WTC11 (cell line): ENCODE results near the gene EYS. TPM values are rescaled to one million over a fixed set of nuclear protein-coding genes. Genes with fewer than 3 reads are reported as not detected.

Experiments
- ATAC-seq: fragments of 200-7000 bp; cut with Tn5 transposase; 2 replicates; pipeline ENCODE4 v1.10.0; 2021; ENCODE audit warnings: mild to moderate bottlenecking, moderate library complexity
- CTCF ChIA-PET: fragments of 300-600 bp; sonication (Branson Sonifier 250); formaldehyde crosslinking; loops from one replicate; lab custom pipeline; 2021; ENCODE audit warnings: antibody characterized with exemption; lab: Charles Lee
- POLR2A ChIA-PET: fragments of 350-600 bp; sonication (Branson Sonifier 250); formaldehyde crosslinking; loops from one replicate; lab custom pipeline; 2021; ENCODE audit warnings: antibody characterized with exemption; lab: Charles Lee
- DNase-seq: peaks from one replicate; pipeline ENCODE4 v3.0.0; 2021; ENCODE audit warnings: low spot score
- H3K27ac Mint-ChIP-seq: 2 replicates; pipeline ENCODE4 v1.8.0; 2021; ENCODE audit warnings: mixed read lengths
- H3K27me3 Mint-ChIP-seq: 2 replicates; pipeline ENCODE4 v1.8.0; 2021; ENCODE audit warnings: low read depth, mild to moderate bottlenecking, moderate library complexity, mixed read lengths
- H3K36me3 Mint-ChIP-seq: 2 replicates; pipeline ENCODE4 v1.8.0; 2021; ENCODE audit warnings: mixed read lengths
- H3K4me1 Mint-ChIP-seq: 2 replicates; pipeline ENCODE4 v1.8.0; 2022; ENCODE audit warnings: mixed read lengths
- H3K4me3 Mint-ChIP-seq: 2 replicates; pipeline ENCODE4 v1.8.0; 2021; ENCODE audit warnings: mild to moderate bottlenecking, moderate library complexity, mixed read lengths
- H3K9me3 Mint-ChIP-seq: 2 replicates; pipeline ENCODE4 v1.8.0; 2021; ENCODE audit warnings: mixed read lengths
- ATF1 ChIP-seq: sonication (generic); formaldehyde crosslinking; IDR thresholded peaks from 2 replicates; pipeline ENCODE4 v1.8.1; 2023; ENCODE audit warnings: mild to moderate bottlenecking, moderate library complexity, missing genetic modification reagents
- CREB1 ChIP-seq: sonication (generic); formaldehyde crosslinking; IDR thresholded peaks from 2 replicates; pipeline ENCODE4 v1.8.0; 2023; ENCODE audit warnings: mild to moderate bottlenecking, missing genetic modification reagents
- CREM ChIP-seq: sonication (generic); formaldehyde crosslinking; IDR thresholded peaks from 2 replicates; pipeline ENCODE4 v1.8.1; 2022; ENCODE audit warnings: mild to moderate bottlenecking, missing genetic modification reagents, moderate library complexity
- EMX1 ChIP-seq: fragments of 250-450 bp; sonication (Bioruptor Pico); IDR thresholded peaks from 2 replicates; pipeline ENCODE4 v1.8.0; 2021; ENCODE audit warnings: mild to moderate bottlenecking
- ESRRA ChIP-seq: sonication (generic); formaldehyde crosslinking; IDR thresholded peaks from 2 replicates; pipeline ENCODE4 v1.8.1; 2022; ENCODE audit warnings: mild to moderate bottlenecking, missing genetic modification reagents, borderline replicate concordance
- FOXJ3 ChIP-seq: sonication (generic); formaldehyde crosslinking; IDR thresholded peaks from 2 replicates; pipeline ENCODE4 v1.9.0; 2021; ENCODE audit warnings: missing genetic modification reagents, mild to moderate bottlenecking, borderline replicate concordance
- FOXK1 ChIP-seq: sonication (generic); formaldehyde crosslinking; IDR thresholded peaks from 2 replicates; pipeline ENCODE4 v1.8.0; 2022; ENCODE audit warnings: mild to moderate bottlenecking, moderate library complexity, missing genetic modification reagents
- HMGA2 ChIP-seq: fragments of 250-450 bp; sonication (Bioruptor Pico); IDR thresholded peaks from 2 replicates; pipeline ENCODE4 v1.4.0; 2021; ENCODE audit warnings: mild to moderate bottlenecking, moderate library complexity
- KAT7 ChIP-seq: sonication (generic); formaldehyde crosslinking; IDR thresholded peaks from 2 replicates; pipeline ENCODE4 v1.8.1; 2023; ENCODE audit warnings: missing genetic modification reagents, mild to moderate bottlenecking, borderline replicate concordance
- MLX ChIP-seq: sonication (generic); formaldehyde crosslinking; IDR thresholded peaks from 2 replicates; pipeline ENCODE4 v1.8.1; 2023; ENCODE audit warnings: mild to moderate bottlenecking, missing genetic modification reagents, moderate library complexity
- NFE2L1 ChIP-seq: sonication (generic); formaldehyde crosslinking; IDR thresholded peaks from 2 replicates; pipeline ENCODE4 v1.8.1; 2023; ENCODE audit warnings: missing genetic modification reagents
- OVOL2 ChIP-seq: fragments of 250-450 bp; sonication (Bioruptor Pico); IDR thresholded peaks from 2 replicates; pipeline ENCODE4 v1.9.0; 2021; ENCODE audit warnings: mild to moderate bottlenecking, borderline replicate concordance
- PREB ChIP-seq: sonication (generic); formaldehyde crosslinking; IDR thresholded peaks from 2 replicates; pipeline ENCODE4 v1.8.1; 2022; ENCODE audit warnings: mild to moderate bottlenecking, missing genetic modification reagents, moderate library complexity, borderline replicate concordance
- SMAD4 ChIP-seq: sonication (generic); formaldehyde crosslinking; IDR thresholded peaks from 2 replicates; pipeline ENCODE4 v1.8.0; 2022; ENCODE audit warnings: mild to moderate bottlenecking, missing genetic modification reagents
- SOX15 ChIP-seq: fragments of 250-450 bp; sonication (Bioruptor Pico); IDR thresholded peaks from 2 replicates; pipeline ENCODE4 v1.9.0; 2021; ENCODE audit warnings: mild to moderate bottlenecking
- TEAD1 ChIP-seq: sonication (generic); formaldehyde crosslinking; IDR thresholded peaks from 2 replicates; pipeline ENCODE4 v1.8.0; 2022; ENCODE audit warnings: mild to moderate bottlenecking, missing genetic modification reagents
- USF1 ChIP-seq: sonication (generic); formaldehyde crosslinking; IDR thresholded peaks from 2 replicates; pipeline ENCODE4 v1.8.0; 2022; ENCODE audit warnings: mild to moderate bottlenecking, missing genetic modification reagents
- USF2 ChIP-seq: sonication (generic); formaldehyde crosslinking; IDR thresholded peaks from 2 replicates; pipeline ENCODE4 v1.8.1; 2023; ENCODE audit warnings: mild to moderate bottlenecking, missing genetic modification reagents, moderate library complexity
- ZNF138 ChIP-seq: sonication (generic); formaldehyde crosslinking; conservative IDR thresholded peaks from 2 replicates; pipeline ENCODE4 v1.8.1; 2022; ENCODE audit warnings: mild to moderate bottlenecking, moderate library complexity, missing genetic modification reagents
- ZNF263 ChIP-seq: sonication (generic); formaldehyde crosslinking; IDR thresholded peaks from 2 replicates; pipeline ENCODE4 v1.8.1; 2022; ENCODE audit warnings: low read depth, mild to moderate bottlenecking, moderate library complexity, missing genetic modification reagents
- ZNF416 ChIP-seq: fragments of 250-450 bp; sonication (Bioruptor Pico); IDR thresholded peaks from 2 replicates; pipeline ENCODE4 v1.9.0; 2021; ENCODE audit warnings: mild to moderate bottlenecking, inconsistent platforms
- total RNA-seq: library from RNA; stranded (reverse); gene quantifications from 3 replicates; pipeline ENCODE4 v1.2.3, GENCODE V29; 2021
- TF ChIP-seq, protein P1 (sequence below): sonication (generic); formaldehyde crosslinking; IDR thresholded peaks from 2 replicates; pipeline ENCODE4 v1.8.1; 2022; ENCODE audit warnings: mild to moderate bottlenecking, moderate library complexity, missing genetic modification reagents
- TF ChIP-seq, protein P2 (sequence below): sonication (generic); formaldehyde crosslinking; IDR thresholded peaks from 2 replicates; pipeline ENCODE4 v1.8.0; 2022; ENCODE audit warnings: mild to moderate bottlenecking, missing genetic modification reagents
- TF ChIP-seq, protein P3 (sequence below): fragments of 250-450 bp; sonication (Bioruptor Pico); IDR thresholded peaks from 2 replicates; pipeline ENCODE4 v1.8.0; 2021; ENCODE audit warnings: mild to moderate bottlenecking
- TF ChIP-seq, protein P4 (sequence below): sonication (generic); formaldehyde crosslinking; IDR thresholded peaks from 2 replicates; pipeline ENCODE4 v1.8.1; 2022; ENCODE audit warnings: missing genetic modification reagents, borderline replicate concordance

Gene EYS
- total RNA-seq, 1 experiment from 2014 or later: not detected

DNA sequence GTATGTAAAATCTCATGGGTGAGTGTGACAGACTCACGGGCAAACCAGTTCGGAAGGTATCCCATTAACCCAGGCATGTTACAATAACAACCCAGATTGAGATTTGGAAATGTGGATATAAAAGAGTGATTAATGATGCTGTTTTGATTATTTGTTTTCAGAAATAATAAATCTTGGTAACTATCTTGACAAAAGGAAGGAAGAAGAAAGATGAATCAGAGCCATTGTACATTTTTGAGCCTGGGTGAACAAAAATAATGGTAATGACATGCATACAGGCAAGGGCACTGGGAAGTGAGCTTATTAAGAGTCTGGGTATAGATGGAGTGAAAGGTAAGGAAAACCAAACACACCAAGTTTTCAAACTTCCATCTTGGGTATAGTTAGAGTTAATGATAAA is 1209.4 kb downstream of the EYS start:
- TF ChIP-seq ESRRA (CRISPR knock-in tag): no peak
- TF ChIP-seq PREB: no peak
- no peak for TF ChIP-seq CREM (CRISPR knock-in tag)
- no peak for TF ChIP-seq USF1 (CRISPR knock-in tag)
- no peak for TF ChIP-seq CREB1
- no peak for TF ChIP-seq USF2 (CRISPR knock-in tag)
- TF ChIP-seq ZNF263 (CRISPR knock-in tag): no peak
- TF ChIP-seq KAT7 (CRISPR knock-in tag): no peak
- no peak for TF ChIP-seq SMAD4 (CRISPR knock-in tag)
- TF ChIP-seq FOXK1: no peak
- TF ChIP-seq TEAD1 (CRISPR knock-in tag): no peak
- TF ChIP-seq HMGA2: no peak
- no peak for TF ChIP-seq ZNF416 (CRISPR knock-in tag)
- TF ChIP-seq ZNF138 (CRISPR knock-in tag): no peak
- no peak for TF ChIP-seq FOXJ3 (CRISPR knock-in tag)
- TF ChIP-seq EMX1 (CRISPR knock-in tag): no peak
- no peak for TF ChIP-seq SOX15
- TF ChIP-seq MLX (CRISPR knock-in tag): no peak
- TF ChIP-seq OVOL2: no peak
- H3K9me3 Mint-ChIP-seq: peaks cover 28% of the 10 kb centered on the region
- CTCF ChIA-PET: no interaction called here
- no peaks in the 10 kb centered on the region; the same call in 1 of the 2 replicates for H3K27me3 Mint-ChIP-seq
- POLR2A ChIA-PET: no interaction called here
- H3K4me1 Mint-ChIP-seq: no peaks in the 10 kb centered on the region
- no peak overlapping the region for H3K27ac Mint-ChIP-seq
- peaks cover 14% of the 10 kb centered on the region for H3K36me3 Mint-ChIP-seq
- DNase-seq (no peak), ATAC-seq (no peak)
- H3K4me3 Mint-ChIP-seq: no peak overlapping the region

GRCh38 chr6:64489763-64490162 is 1217.3 kb downstream of the EYS start:
- Mint-ChIP-seq H3K4me3 (no peak overlapping the region), H3K4me1 (no peaks in the 10 kb centered on the region), H3K27me3 (no peaks in the 10 kb centered on the region), H3K27ac (no peak overlapping the region), H3K36me3 (peaks cover 5% of the 10 kb centered on the region; the same call in 1 of the 2 replicates), H3K9me3 (peaks cover 16% of the 10 kb centered on the region)
- DNase-seq (no peak), ATAC-seq (no peak)
- ChIA-PET POLR2A (no interaction called here), CTCF (no interaction called here)
- TF ChIP-seq, protein P1, sequence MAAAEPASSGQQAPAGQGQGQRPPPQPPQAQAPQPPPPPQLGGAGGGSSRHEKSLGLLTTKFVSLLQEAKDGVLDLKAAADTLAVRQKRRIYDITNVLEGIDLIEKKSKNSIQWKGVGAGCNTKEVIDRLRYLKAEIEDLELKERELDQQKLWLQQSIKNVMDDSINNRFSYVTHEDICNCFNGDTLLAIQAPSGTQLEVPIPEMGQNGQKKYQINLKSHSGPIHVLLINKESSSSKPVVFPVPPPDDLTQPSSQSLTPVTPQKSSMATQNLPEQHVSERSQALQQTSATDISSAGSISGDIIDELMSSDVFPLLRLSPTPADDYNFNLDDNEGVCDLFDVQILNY (CRISPR knock-in tag): no peak
- TF ChIP-seq, protein P2, sequence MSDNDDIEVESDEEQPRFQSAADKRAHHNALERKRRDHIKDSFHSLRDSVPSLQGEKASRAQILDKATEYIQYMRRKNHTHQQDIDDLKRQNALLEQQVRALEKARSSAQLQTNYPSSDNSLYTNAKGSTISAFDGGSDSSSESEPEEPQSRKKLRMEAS (CRISPR knock-in tag): no peak
- TF ChIP-seq CREB1: no peak
- no peak for TF ChIP-seq ATF1 (CRISPR knock-in tag)
- TF ChIP-seq, protein P3, sequence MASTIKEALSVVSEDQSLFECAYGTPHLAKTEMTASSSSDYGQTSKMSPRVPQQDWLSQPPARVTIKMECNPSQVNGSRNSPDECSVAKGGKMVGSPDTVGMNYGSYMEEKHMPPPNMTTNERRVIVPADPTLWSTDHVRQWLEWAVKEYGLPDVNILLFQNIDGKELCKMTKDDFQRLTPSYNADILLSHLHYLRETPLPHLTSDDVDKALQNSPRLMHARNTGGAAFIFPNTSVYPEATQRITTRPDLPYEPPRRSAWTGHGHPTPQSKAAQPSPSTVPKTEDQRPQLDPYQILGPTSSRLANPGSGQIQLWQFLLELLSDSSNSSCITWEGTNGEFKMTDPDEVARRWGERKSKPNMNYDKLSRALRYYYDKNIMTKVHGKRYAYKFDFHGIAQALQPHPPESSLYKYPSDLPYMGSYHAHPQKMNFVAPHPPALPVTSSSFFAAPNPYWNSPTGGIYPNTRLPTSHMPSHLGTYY (CRISPR knock-in tag): no peak
- TF ChIP-seq NFE2L1 (CRISPR knock-in tag): no peak
- TF ChIP-seq, protein P4, sequence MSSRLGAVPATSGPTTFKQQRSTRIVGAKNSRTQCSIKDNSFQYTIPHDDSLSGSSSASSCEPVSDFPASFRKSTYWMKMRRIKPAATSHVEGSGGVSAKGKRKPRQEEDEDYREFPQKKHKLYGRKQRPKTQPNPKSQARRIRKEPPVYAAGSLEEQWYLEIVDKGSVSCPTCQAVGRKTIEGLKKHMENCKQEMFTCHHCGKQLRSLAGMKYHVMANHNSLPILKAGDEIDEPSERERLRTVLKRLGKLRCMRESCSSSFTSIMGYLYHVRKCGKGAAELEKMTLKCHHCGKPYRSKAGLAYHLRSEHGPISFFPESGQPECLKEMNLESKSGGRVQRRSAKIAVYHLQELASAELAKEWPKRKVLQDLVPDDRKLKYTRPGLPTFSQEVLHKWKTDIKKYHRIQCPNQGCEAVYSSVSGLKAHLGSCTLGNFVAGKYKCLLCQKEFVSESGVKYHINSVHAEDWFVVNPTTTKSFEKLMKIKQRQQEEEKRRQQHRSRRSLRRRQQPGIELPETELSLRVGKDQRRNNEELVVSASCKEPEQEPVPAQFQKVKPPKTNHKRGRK (CRISPR knock-in tag): no peak
